BLaER1 treated with 17β-estradiol and CSF1 and Interleukin-3, amounts not matched to agents 10 nM and 100 nM (cell line): ENCODE data around the gene PLXDC2.
A peak's percentile ranks its signal among the peaks of the same experiment; 100 is the strongest.
"Not testable (repeated sequence)": the region's sequence is repeated elsewhere in the genome, so short reads cannot be mapped to it uniquely, and the experiment has no call there.

Experiments
- H3K27ac ChIP-seq, 11 experiments: shearing (Covaris generic); formaldehyde crosslinking; 2 replicates each; pipeline ENCODE4 v1.8.1; 2022
- H3K27me3 ChIP-seq, 11 experiments: shearing (Covaris generic); formaldehyde crosslinking; 2 replicates each; pipeline ENCODE4 v1.8.1; 2022
- H3K36me3 ChIP-seq, 11 experiments: shearing (Covaris generic); formaldehyde crosslinking; 2 replicates each; pipeline ENCODE4 v1.8.1; 2022
- H3K4me1 ChIP-seq, 10 experiments: shearing (Covaris generic); formaldehyde crosslinking; 2 replicates each; pipeline ENCODE4 v1.8.1; 2022
- H3K4me2 ChIP-seq, 11 experiments: shearing (Covaris generic); formaldehyde crosslinking; 2 replicates each; pipeline ENCODE4 v1.8.1; 2022
- H3K4me3 ChIP-seq, 10 experiments: shearing (Covaris generic); formaldehyde crosslinking; 2 replicates each; pipeline ENCODE4 v1.8.1; 2022
- H3K9ac ChIP-seq, 11 experiments: shearing (Covaris generic); formaldehyde crosslinking; 2 replicates each; pipeline ENCODE4 v1.8.1; 2022
- H3K9me3 ChIP-seq, 11 experiments: shearing (Covaris generic); formaldehyde crosslinking; replicated peaks in 1 of 11; 2 replicates each; pipeline ENCODE4 v1.8.1; 2022
- H4K20me1 ChIP-seq, 11 experiments: shearing (Covaris generic); formaldehyde crosslinking; 2 replicates each; pipeline ENCODE4 v1.8.1; 2022
- Cebpa-rat ChIP-seq, 11 experiments: shearing (Covaris generic); IDR thresholded peaks; 2 replicates each; pipeline ENCODE4 v1.8.1; 2022

PLXDC2 gene

DNA sequence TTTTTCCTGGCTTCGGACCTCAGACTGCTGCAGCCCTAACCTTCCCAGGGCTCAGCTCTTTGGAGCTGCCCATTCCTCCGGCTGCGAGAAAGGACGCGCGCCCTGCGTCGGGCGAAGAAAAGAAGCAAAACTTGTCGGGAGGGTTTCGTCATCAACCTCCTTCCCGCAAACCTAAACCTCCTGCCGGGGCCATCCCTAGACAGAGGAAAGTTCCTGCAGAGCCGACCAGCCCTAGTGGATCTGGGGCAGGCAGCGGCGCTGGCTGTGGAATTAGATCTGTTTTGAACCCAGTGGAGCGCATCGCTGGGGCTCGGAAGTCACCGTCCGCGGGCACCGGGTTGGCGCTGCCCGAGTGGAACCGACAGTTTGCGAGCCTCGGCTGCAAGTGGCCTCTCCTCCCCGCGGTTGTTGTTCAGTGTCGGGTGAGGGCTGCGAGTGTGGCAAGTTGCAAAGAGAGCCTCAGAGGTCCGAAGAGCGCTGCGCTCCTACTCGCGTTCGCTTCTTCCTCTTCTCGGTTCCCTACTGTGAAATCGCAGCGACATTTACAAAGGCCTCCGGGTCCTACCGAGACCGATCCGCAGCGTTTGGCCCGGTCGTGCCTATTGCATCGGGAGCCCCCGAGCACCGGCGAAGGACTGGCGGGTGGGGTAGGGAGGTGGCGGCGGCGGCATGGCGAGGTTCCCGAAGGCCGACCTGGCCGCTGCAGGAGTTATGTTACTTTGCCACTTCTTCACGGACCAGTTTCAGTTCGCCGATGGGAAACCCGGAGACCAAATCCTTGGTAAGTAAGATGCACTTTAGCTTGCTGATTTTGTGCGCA, at the start of gene PLXDC2:
TSS of gene PLXDC2 (plus strand) at position 22 of the 820 bp plus-strand sequence.
- H4K20me1 ChIP-seq, result peaks cover 10 to 31% (median 14%) of the 10 kb centered on the region in 11 experiments; a peak in 17 of 22 replicates
- peak within 1 kb of the TSS; percentile 80 to 96 (median 91) for H3K27ac ChIP-seq
- TF ChIP-seq Cebpa-rat (IDR thresholded peaks at IDR 0.05), result peak in 4 of 11 experiments; percentile 23 to 46 (median 26); a peak in 2 of 22 replicates
- H3K4me1 ChIP-seq, result peaks cover 15 to 43% (median 27%) of the 10 kb centered on the region in 10 experiments
- H3K27me3 ChIP-seq, result peaks cover 0 to 32% (median 23%) of the 10 kb centered on the region in 11 experiments; a peak in 15 of 22 replicates
- no peaks in the 10 kb centered on the region for H3K9me3 ChIP-seq
- peaks cover 0 to 11% (median 6%) of the 10 kb centered on the region in 11 experiments; a peak in 11 of 22 replicates for H3K36me3 ChIP-seq
- peak within 1 kb of the TSS; percentile 81 to 96 (median 90) for H3K9ac ChIP-seq
- peak within 1 kb of the TSS; percentile 78 to 97 (median 90) for H3K4me2 ChIP-seq
- H3K4me3 ChIP-seq, result peak within 1 kb of the TSS; percentile 79 to 99 (median 86)

DNA sequence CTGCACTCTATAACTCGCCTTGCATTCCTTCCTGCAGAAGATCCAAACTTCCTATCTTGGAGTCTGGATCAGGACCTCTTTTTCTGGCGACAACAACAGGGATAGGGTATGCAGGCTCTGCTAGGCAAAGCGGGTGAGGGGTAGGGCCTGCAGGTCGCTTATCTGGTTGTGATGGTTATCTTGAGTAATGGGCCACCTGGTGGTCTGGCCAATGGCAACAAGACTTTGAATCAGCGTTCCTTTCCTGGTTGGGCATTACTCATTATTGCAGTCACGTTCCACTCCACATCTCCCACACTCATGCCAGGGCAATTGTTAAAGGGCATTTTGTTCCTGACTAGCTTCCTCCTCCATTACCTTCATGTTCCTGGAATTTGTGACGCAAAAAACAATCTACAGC, 48.4 kb upstream of the PLXDC2 start:
- H3K4me2 ChIP-seq, result no peak overlapping the region
- H4K20me1 ChIP-seq, result no peaks in the 10 kb centered on the region
- H3K27ac ChIP-seq, result no peak overlapping the region
- H3K9ac ChIP-seq, result no peak overlapping the region
- H3K27me3 ChIP-seq, result no peaks in the 10 kb centered on the region
- no peaks in the 10 kb centered on the region for H3K36me3 ChIP-seq
- TF ChIP-seq Cebpa-rat (IDR thresholded peaks at IDR 0.05), result no peak
- H3K9me3 ChIP-seq, result no peaks in the 10 kb centered on the region
- peaks cover 0 to 3% (median 0%) of the 10 kb centered on the region in 10 experiments; a peak in 4 of 20 replicates for H3K4me1 ChIP-seq
- H3K4me3 ChIP-seq, result no peak overlapping the region

GRCh38 chr10:19769826-19770225, 46.4 kb upstream of the PLXDC2 start:
- not testable (repeated sequence) for H3K36me3 ChIP-seq, H4K20me1 ChIP-seq, H3K4me2 ChIP-seq, H3K9me3 ChIP-seq, H3K27ac ChIP-seq, H3K4me3 ChIP-seq, H3K9ac ChIP-seq, H3K27me3 ChIP-seq
- H3K4me1 ChIP-seq, result peaks cover 0 to 23% (median 3%) of the 10 kb centered on the region in 10 experiments; a peak in 11 of 20 replicates

DNA sequence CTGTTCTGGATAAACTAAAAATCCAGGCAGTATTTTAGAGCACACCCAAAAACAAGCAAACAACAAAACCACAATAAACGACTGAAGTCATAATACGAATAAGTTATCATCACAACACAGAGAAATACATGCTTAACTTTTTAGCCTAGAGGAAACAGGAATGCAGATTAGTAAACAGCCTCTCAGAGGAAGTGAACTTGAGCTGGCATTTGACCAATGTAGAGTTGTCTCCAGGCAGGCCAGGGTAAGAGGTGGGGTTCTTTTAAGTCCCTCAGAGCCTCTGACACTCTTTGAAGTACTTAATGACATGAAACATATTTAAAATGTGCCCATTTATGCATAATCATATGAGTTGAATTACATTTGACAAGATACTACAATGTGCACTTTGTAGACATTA, 43.3 kb upstream of the PLXDC2 start:
- Histone ChIP-seq H3K36me3 (no peaks in the 10 kb centered on the region), H4K20me1 (no peaks in the 10 kb centered on the region), H3K27ac (no peak overlapping the region), H3K4me1 (peaks cover 0 to 38% (median 15%) of the 10 kb centered on the region in 10 experiments; a peak in 13 of 20 replicates), H3K9ac (no peak overlapping the region), H3K4me2 (peak overlapping the region in 4 of 11 experiments; percentile 12 to 78 (median 18); a peak in 6 of 22 replicates), H3K4me3 (no peak overlapping the region), H3K27me3 (no peaks in the 10 kb centered on the region), H3K9me3 (no peaks in the 10 kb centered on the region)
- TF ChIP-seq Cebpa-rat (IDR thresholded peaks at IDR 0.05), result no peak

- TF ChIP-seq Cebpa-rat (IDR thresholded peaks at IDR 0.05), result no peak
- no peaks in the 10 kb centered on the region for H3K36me3 ChIP-seq
- H4K20me1 ChIP-seq, result no peaks in the 10 kb centered on the region
- no peaks in the 10 kb centered on the region for H3K27me3 ChIP-seq
- peak overlapping the region in 10 of 11 experiments; percentile 8 to 76 (median 50); a peak in 15 of 22 replicates for H3K27ac ChIP-seq
- peak overlapping the region in 4 of 11 experiments; percentile 10 to 36 (median 19); a peak in 3 of 22 replicates for H3K9ac ChIP-seq
- H3K9me3 ChIP-seq, result no peaks in the 10 kb centered on the region
- no peak overlapping the region for H3K4me3 ChIP-seq
- peaks cover 0 to 44% (median 15%) of the 10 kb centered on the region in 10 experiments; a peak in 13 of 20 replicates for H3K4me1 ChIP-seq
- peak overlapping the region in 7 of 11 experiments; percentile 26 to 87 (median 67); a peak in 14 of 22 replicates for H3K4me2 ChIP-seq
Measured at GRCh38 chr10:19775296-19775695, 40.9 kb upstream of the PLXDC2 start.

GRCh38 chr10:19777806-19778205, 38.4 kb upstream of the PLXDC2 start:
- no peak overlapping the region for H3K27ac ChIP-seq
- TF ChIP-seq Cebpa-rat (IDR thresholded peaks at IDR 0.05), result no peak
- no peaks in the 10 kb centered on the region for H3K27me3 ChIP-seq
- no peak overlapping the region for H3K4me2 ChIP-seq
- peaks cover 12 to 55% (median 30%) of the 10 kb centered on the region in 10 experiments for H3K4me1 ChIP-seq
- H3K4me3 ChIP-seq, result no peak overlapping the region
- H3K9me3 ChIP-seq, result no peaks in the 10 kb centered on the region
- H3K36me3 ChIP-seq, result no peaks in the 10 kb centered on the region
- no peaks in the 10 kb centered on the region for H4K20me1 ChIP-seq
- H3K9ac ChIP-seq, result no peak overlapping the region

- Histone ChIP-seq H3K4me2 (no peak overlapping the region; a peak in 1 of 22 replicates), H3K4me3 (no peak overlapping the region), H3K27ac (no peak overlapping the region), H3K4me1 (peaks cover 15 to 43% (median 32%) of the 10 kb centered on the region in 10 experiments), H3K27me3 (no peaks in the 10 kb centered on the region), H3K9ac (no peak overlapping the region), H3K36me3 (no peaks in the 10 kb centered on the region), H3K9me3 (peaks cover 0 to 4% (median 0%) of the 10 kb centered on the region in 11 experiments; a peak in 1 of 22 replicates), H4K20me1 (no peaks in the 10 kb centered on the region)
- TF ChIP-seq Cebpa-rat (IDR thresholded peaks at IDR 0.05), result no peak
Measured at GRCh38 chr10:19778996-19779395, 37.2 kb upstream of the PLXDC2 start.

GRCh38 chr10:19782430-19783089, 33.7 kb upstream of the PLXDC2 start:
- Histone ChIP-seq H3K4me2 (peak overlapping the region; percentile 51 to 79 (median 72)), H4K20me1 (no peaks in the 10 kb centered on the region), H3K27ac (peak overlapping the region in 8 of 11 experiments; percentile 49 to 84 (median 73); a peak in 16 of 22 replicates), H3K9ac (peak overlapping the region in 6 of 11 experiments; percentile 45 to 65 (median 48); a peak in 10 of 22 replicates), H3K27me3 (no peaks in the 10 kb centered on the region), H3K36me3 (no peaks in the 10 kb centered on the region), H3K9me3 (peaks cover 0 to 4% (median 0%) of the 10 kb centered on the region in 11 experiments; a peak in 1 of 22 replicates), H3K4me1 (peaks cover 15 to 33% (median 20%) of the 10 kb centered on the region in 10 experiments), H3K4me3 (peak overlapping the region in 3 of 10 experiments; percentile 1 to 20 (median 15); a peak in 4 of 20 replicates)
- TF ChIP-seq Cebpa-rat (IDR thresholded peaks at IDR 0.05), result no peak; a peak in 1 of 22 replicates

DNA sequence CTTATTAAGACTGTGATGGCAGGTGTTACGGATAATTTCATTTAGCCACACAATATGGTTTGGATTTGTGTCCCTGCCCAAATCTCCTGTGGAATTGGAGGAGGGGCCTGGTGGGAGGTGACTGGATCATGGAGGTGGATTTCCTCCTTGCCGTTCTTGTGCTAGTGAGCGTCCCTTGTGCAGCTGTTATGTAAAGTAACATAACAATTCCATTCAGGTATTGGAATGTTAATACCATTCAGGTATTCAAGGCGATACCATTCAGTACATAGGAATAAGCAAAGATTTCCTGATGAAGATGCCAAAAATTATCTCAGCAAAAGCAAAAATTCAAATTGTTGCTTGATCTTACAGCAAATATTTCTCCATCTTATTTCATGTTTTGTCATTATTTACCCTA, 32.5 kb upstream of the PLXDC2 start:
- Histone ChIP-seq H3K9ac (no peak overlapping the region), H4K20me1 (no peaks in the 10 kb centered on the region), H3K27ac (peak overlapping the region in 3 of 11 experiments; percentile 72 to 82 (median 78); a peak in 2 of 22 replicates), H3K4me1 (peaks cover 15 to 31% (median 20%) of the 10 kb centered on the region in 10 experiments), H3K9me3 (peaks cover 0 to 4% (median 0%) of the 10 kb centered on the region in 11 experiments; a peak in 1 of 22 replicates), H3K36me3 (no peaks in the 10 kb centered on the region), H3K4me2 (no peak overlapping the region), H3K4me3 (no peak overlapping the region), H3K27me3 (no peaks in the 10 kb centered on the region)
- TF ChIP-seq Cebpa-rat (IDR thresholded peaks at IDR 0.05), result no peak
